ENCODE results near the gene HTR3B.
"Not testable (repeated sequence)": the region's sequence is repeated elsewhere in the genome, so short reads cannot be mapped to it uniquely, and the experiment has no call there.

The HTR3B gene

GRCh38 chr11:113904379-113905101 is at the start of gene HTR3B:
HTR3B (plus strand) TSS chr11:113904796; CDS start chr11:113904934, 138 bp downstream.
- no peak for DNase-seq

GRCh38 chr11:113855803-113856202 is 48.8 kb upstream of the HTR3B start:
- no peak for DNase-seq

DNA sequence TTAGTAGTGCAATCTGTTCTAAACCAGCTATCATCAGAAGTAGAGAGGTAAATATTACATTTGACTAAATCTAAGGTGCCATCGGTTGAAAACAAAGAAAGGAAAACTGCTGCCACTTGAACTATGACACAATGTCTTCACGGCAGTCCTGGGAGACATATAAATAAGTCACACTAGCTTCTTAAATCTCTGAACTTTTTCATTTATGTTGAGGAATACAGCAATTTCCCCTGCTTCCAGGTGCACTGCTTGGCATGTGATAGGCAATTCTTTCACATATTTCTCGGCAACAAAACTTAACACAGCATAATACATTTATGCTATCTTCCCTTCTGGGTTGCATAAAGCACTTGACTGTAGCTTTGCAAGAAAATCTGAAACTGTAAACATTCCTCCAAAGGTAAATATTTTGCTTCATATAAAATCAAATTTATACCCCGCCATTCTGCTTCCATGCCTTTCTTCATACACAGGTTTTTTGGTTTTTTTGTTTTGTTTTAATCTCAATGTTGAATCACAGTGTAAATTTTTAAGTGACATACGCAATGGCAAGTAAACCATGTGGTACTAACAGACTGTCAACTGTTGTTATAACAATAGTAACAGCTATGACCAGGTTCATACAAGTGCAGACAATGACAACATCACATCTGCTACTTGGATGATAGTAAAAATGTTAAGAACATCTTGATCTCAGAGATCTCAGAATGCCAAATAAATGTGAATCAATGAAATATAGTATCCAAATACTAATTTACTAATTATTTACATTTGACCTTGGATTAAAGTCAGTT is 47.4 kb upstream of the HTR3B start:
- no peak for DNase-seq

DNA sequence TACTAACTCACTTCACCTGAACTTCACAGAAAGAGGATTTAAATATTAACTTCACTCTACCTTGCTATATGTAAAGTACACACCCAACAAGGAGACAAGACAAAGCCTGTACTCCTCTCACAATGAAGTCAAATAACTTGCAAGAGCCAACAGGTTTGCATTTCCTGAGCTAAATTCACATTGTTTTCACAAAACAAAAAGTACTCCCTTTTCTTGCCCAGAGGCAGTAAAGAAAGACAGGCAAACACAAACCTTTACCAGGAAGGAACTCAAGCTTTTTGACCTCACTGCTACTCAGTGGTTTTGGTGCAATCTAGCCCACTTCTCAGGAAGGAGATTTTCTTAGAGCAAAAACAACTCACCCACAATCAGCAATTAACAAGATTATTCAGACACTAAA is 44.9 kb upstream of the HTR3B start:
- no peak for DNase-seq

- no peak for DNase-seq
These were observed 42.2 kb upstream of the HTR3B start for GRCh38 chr11:113862435-113862834.

DNA sequence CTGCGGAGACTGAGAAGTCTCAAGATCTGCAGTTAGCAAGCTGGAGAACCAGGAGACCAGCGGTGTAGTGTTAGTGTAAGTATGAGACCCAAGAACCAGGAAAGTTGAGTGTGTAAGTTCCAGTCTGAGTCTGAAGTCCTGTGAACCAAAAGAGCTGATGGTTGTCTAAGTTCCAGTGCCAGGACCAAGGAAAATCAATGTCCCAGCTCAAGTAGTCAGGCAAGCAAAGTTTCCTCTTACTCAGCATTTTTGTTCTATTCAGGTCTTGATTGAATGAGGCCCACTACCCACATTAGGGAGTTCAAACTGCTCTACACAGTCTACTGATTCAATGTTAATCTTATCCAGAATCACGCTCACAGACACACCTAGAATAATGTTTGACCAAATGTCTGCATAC is 40.2 kb upstream of the HTR3B start:
- DNase-seq: no peak

DNA sequence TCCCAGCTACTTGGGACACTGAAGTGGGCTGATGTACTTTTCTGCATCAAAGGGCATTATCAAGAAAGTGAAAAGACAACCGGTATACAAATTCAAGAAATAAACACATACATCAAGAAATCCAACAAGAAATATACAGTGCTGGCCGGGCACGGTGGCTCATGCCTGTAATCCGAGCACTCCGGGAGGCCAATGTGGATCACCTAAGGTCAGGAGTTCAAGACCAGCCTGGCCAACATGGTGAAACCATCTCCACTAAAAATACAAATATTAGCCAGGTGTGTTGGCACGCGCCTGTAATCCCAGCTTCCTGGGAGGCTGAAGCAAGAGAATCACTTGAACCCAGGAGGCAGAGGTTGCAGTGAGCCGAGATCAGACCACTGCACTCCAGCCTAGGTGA is 38.7 kb upstream of the HTR3B start:
- no peak for DNase-seq

GRCh38 chr11:113867843-113868503 is 36.6 kb upstream of the HTR3B start:
- DNase-seq: no peak

DNA sequence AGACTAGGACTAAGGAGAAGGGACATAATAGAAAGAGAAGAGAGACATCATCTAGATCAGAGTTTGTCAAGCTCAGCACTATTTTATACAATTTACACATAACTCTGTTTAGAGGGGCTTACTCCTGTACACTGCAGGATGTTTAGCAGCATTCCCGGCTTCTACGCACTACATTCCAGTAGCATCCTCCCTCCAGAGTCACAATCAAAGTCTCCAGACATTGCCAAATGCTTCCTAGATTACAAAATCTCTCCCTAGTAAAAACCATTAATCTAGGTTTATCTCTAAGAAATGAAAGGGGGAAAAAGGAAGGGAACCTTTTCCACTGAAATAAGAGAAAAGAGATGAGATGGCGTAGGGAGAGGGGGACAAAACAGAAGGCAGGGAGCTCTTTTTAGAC is 33.3 kb upstream of the HTR3B start:
- DNase-seq: no peak

DNA sequence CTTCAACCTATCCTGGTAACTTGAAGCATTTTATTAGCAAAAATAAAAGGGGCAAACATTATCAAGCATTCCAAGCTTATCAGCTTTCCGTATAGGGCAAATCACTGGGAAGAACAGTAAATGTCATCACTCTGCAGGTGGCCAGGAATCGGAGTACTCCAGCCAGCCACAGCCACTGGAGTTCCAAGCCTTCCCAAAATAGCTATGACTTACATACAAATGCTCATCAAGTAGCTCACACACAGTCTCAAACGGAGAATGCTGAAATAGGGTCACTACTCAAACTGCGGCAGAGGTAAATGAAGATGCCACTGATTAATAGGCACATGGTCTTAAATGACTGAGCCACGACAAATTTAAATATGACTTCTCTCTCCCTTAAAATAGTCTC is 31.4 kb upstream of the HTR3B start:
- DNase-seq: no peak

GRCh38 chr11:113874096-113874495 is 30.5 kb upstream of the HTR3B start:
- DNase-seq: no peak

GRCh38 chr11:113874581-113875233 is 29.9 kb upstream of the HTR3B start:
- no peak for DNase-seq

DNA sequence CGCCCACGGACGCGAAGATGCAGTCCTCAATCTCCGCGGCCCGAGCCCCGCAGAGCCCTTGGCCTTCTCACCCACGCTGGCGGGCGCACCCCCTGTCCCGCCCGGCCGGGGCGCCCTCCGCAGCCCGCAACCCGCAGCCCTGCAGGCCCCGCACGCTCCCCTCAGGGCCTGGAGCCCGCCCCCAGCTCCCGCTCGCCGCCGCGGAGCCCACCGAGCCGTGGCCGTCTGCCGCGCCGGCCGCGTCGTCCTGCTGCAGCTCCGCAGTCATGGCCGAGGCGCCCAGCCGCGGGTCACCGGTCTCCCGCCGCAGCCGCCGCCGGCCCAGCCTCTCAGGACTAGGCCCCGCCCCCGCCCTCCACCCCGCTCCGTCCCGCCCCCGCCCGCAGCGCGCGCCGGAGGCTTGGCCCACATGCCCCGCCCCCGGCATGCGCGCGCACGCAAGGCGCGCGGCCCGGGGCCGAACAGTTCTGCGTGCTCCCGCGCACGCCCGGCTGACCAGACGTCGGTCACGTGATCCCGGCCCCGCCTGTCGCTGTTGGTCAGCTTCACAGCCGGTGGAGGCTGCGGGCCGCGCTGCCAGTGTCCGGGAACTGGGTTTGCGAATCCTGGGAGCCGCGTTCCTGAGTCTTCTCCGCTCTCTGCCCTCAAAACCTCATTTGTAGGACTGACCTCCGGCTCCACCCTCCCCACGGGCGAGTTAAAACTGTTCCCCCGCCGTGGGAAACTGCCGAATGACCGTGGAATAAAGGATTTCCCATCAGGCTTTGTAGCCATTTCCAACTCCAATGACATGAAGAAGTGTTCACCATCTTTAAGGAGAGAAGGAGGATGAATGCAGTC is 29.1 kb upstream of the HTR3B start, which contains the start of gene USP28:
Gene USP28, minus strand, starts transcription at position 339 of the 840 bp plus-strand sequence. Its CDS starts 71 bp downstream, at position 268.
- DNase-seq: no peak

- no peak for DNase-seq
These were observed 28.4 kb upstream of the HTR3B start for GRCh38 chr11:113876074-113876797.

GRCh38 chr11:113876798-113877669 is 27.6 kb upstream of the HTR3B start:
- DNase-seq: no peak

DNA sequence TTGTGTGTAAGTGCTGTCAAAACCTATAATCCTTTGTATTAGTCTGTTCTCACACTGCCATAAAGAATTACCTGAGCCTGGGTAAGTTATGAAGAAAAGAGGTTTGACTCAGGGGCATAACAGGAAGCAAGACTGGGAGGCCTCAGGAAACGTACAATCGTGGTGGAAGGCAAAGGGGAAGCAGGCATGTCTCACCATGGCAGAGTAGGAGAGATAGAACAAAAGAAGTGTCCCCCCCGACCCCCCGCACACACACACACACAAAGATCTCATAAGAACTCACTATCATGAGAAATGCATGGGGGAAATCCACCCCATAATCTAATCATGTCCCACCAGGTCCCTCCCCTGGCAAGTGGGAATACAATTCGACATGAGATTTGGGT is 26.9 kb upstream of the HTR3B start:
- DNase-seq: no peak

DNA sequence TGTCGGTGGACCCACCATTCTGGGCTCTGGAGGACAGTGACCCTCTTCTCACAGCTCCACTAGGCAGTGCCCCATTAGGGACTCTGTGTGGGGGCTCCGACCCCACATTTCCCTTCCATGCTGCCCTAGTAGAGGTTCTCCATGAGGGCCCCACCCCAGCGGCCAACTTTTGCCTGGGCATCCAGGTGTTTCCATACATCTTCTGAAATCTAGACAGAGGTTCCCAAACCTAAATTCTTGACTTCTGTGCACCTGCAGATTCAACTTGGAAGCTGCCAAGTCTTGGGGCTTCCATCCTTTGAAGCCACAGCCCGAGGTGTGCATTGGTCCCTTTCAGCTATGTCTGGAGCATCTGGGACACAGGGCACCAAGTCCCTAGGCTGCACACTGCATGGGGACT is 25.1 kb upstream of the HTR3B start:
- not testable (repeated sequence) for DNase-seq

DNA sequence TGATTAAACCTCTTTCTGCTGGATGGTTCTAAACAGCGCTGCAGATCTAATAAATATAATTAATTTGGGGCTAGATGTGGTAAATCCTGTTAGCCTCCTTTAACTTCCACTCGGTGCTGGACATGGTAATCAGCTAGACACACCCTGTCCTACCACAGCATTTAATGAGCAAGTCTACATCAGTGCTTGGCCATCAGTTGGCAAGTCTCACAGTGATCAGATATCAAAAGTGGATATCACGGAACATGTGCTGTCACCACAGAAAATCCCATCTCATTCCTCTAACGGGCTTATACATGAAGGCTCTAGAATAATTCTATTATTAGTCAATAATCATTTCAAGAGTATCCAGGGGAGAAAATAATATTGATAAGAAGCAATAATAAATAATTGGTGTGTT is 23.6 kb upstream of the HTR3B start:
- DNase-seq: no peak

GRCh38 chr11:113881856-113882255 is 22.7 kb upstream of the HTR3B start:
- DNase-seq: no peak

DNA sequence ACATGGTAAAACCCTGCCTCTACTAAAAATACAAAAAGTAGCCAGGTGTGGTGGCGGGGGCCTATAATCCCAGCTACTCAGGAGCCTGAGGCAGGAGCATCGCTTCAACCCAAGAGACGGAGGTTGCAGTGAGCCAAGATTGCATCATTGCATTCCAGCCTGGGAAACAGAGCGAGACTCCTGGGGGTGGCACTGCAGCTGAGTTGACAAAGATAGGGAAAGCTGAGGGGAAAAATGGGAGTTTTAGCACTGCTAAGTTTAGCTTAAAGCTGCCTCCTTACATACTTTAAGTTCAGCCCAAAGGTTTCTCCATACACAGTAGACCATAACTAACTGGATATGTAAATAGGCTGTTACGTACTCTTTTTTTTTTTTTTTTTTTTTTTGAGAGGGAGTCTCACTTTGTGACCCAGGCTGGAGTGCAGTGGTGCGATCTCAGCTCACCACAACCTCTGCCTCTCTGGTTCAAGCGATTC is 20.2 kb upstream of the HTR3B start:
- DNase-seq: no peak
